Trophoblast cell (in vitro differentiated cells and primary cell): Measurements from ENCODE around the gene MIA2.

Experiments used
- DNase-seq, 2 donors: peaks; one replicate each; pipeline ENCODE4 v3.0.0-alpha.2; 2016
- H2AFZ ChIP-seq: 2 replicates; pipeline ENCODE4 v1.6.1; 2013; ENCODE audit warnings: low read length, moderate library complexity, mild to moderate bottlenecking; ENCODE audit not compliant: insufficient read depth, poor library complexity
- H2AK5ac ChIP-seq: 2 replicates; pipeline ENCODE4 v1.6.1; 2013; ENCODE audit warnings: mild to moderate bottlenecking, low read length
- H2BK120ac ChIP-seq: 2 replicates; pipeline ENCODE4 v1.6.1; 2013; ENCODE audit warnings: low read length, mild to moderate bottlenecking, moderate library complexity; ENCODE audit not compliant: insufficient read depth, poor library complexity
- H2BK12ac ChIP-seq: 2 replicates; pipeline ENCODE4 v1.6.1; 2013; ENCODE audit warnings: mild to moderate bottlenecking, low read length, moderate library complexity
- H2BK5ac ChIP-seq: 2 replicates; pipeline ENCODE4 v1.6.1; 2013; ENCODE audit warnings: low read length, low read depth, moderate library complexity, mild to moderate bottlenecking; ENCODE audit not compliant: poor library complexity
- H3K14ac ChIP-seq: 2 replicates; pipeline ENCODE4 v1.6.1; 2013; ENCODE audit warnings: mild to moderate bottlenecking, low read length
- H3K18ac ChIP-seq: 2 replicates; pipeline ENCODE4 v1.6.1; 2013; ENCODE audit warnings: mild to moderate bottlenecking, low read length
- H3K23ac ChIP-seq: 2 replicates; pipeline ENCODE4 v1.6.1; 2013; ENCODE audit warnings: low read length
- H3K27ac ChIP-seq: 2 replicates; pipeline ENCODE4 v1.5.1; 2013; ENCODE audit warnings: low read depth, mild to moderate bottlenecking, inconsistent platforms, low read length, moderate library complexity
- H3K27me3 ChIP-seq: 2 replicates; pipeline ENCODE4 v1.6.1; 2013; ENCODE audit warnings: inconsistent platforms, mild to moderate bottlenecking, low read length, moderate library complexity; ENCODE audit not compliant: insufficient read depth
- H3K36me3 ChIP-seq, 2 experiments: 1 replicate in 1 of 2; 2 replicates in 1 of 2; pipeline ENCODE4 v1.6.1; 2013; ENCODE audit warnings: low read length in 2 of 2, mild to moderate bottlenecking in 2 of 2, moderate library complexity in 1 of 2; ENCODE audit not compliant: insufficient read depth in 2 of 2, control insufficient read depth in 1 of 2
- H3K4ac ChIP-seq: 2 replicates; pipeline ENCODE4 v1.6.1; 2013; ENCODE audit warnings: low read depth, mild to moderate bottlenecking, low read length, moderate library complexity
- H3K4me1 ChIP-seq, 2 experiments: 1 replicate in 1 of 2; 2 replicates in 1 of 2; pipeline ENCODE4 v1.6.1; 2013; ENCODE audit warnings: low read length in 2 of 2, mild to moderate bottlenecking in 2 of 2, moderate library complexity in 1 of 2; ENCODE audit not compliant: insufficient read depth in 2 of 2, control insufficient read depth in 1 of 2
- H3K4me2 ChIP-seq: 2 replicates; pipeline ENCODE4 v1.6.1; 2013; ENCODE audit warnings: inconsistent platforms, mild to moderate bottlenecking, low read length, moderate library complexity
- H3K4me3 ChIP-seq: 2 replicates; pipeline ENCODE4 v1.5.1; 2013; ENCODE audit warnings: mild to moderate bottlenecking, low read depth, low read length, inconsistent platforms
- H3K79me1 ChIP-seq: one replicate; pipeline ENCODE4 v1.6.1; 2013; ENCODE audit warnings: low read length
- H3K79me2 ChIP-seq: 2 replicates; pipeline ENCODE4 v1.6.1; 2013; ENCODE audit warnings: low read length, mild to moderate bottlenecking; ENCODE audit not compliant: control insufficient read depth, insufficient read depth, poor library complexity
- H3K9ac ChIP-seq: 2 replicates; pipeline ENCODE4 v1.6.1; 2013; ENCODE audit warnings: mild to moderate bottlenecking, low read length
- H3K9me3 ChIP-seq: 2 replicates; pipeline ENCODE4 v1.6.1; 2013; ENCODE audit warnings: low read depth, mild to moderate bottlenecking, control low read depth, inconsistent platforms, low read length; ENCODE audit not compliant: insufficient read depth
- H4K12ac ChIP-seq: 2 replicates; pipeline ENCODE4 v1.6.1; 2013; ENCODE audit warnings: low read depth, mild to moderate bottlenecking, low read length, moderate library complexity
- H4K8ac ChIP-seq: 2 replicates; pipeline ENCODE4 v1.6.1; 2013; ENCODE audit warnings: low read depth, mild to moderate bottlenecking, low read length, moderate library complexity
- H4K91ac ChIP-seq: one replicate; pipeline ENCODE4 v1.6.1; 2013; ENCODE audit warnings: low read depth, mild to moderate bottlenecking, low read length, moderate library complexity
- WGBS: extraction: QIAGEN DNeasy Blood & Tissue Kit; methylation state at CpG from one replicate; pipeline ENCODE4 v1.1.7; 2013; ENCODE audit warnings: missing lambda C conversion rate; ENCODE audit not compliant: insufficient read length, insufficient coverage; ENCODE audit errors: extremely low coverage; 5-methylcytosine and 5-hydroxymethylcytosine counted together

Gene MIA2

GRCh38 chr14:39264057-39264456 is 30.3 kb downstream of the MIA2 start:
- Histone ChIP-seq H3K4ac (no peak overlapping the region), H4K91ac (no peak overlapping the region), H3K4me3 (no peak overlapping the region), H2BK12ac (no peak overlapping the region), H3K27ac (no peak overlapping the region), H3K79me1 (peaks cover 16% of the 10 kb centered on the region), H3K9me3 (no peaks in the 10 kb centered on the region), H3K27me3 (no peaks in the 10 kb centered on the region), H2AK5ac (no peak overlapping the region), H2BK5ac (no peak overlapping the region), H3K23ac (no peak overlapping the region), H4K8ac (no peak overlapping the region), H3K4me2 (no peak overlapping the region), H3K79me2 (peaks cover 12% of the 10 kb centered on the region), H3K9ac (no peak overlapping the region), H3K18ac (no peak overlapping the region), H3K4me1 (peaks cover 0 to 3% of the 10 kb centered on the region in 2 experiments), H2BK120ac (no peak overlapping the region), H2AFZ (no peak overlapping the region), H3K36me3 (no peaks in the 10 kb centered on the region), H4K12ac (no peak overlapping the region), H3K14ac (no peak overlapping the region)
- no CpG with 5 or more reads among the region's 7 CpGs for WGBS
- no peak for DNase-seq

- Histone ChIP-seq H3K18ac (no peak overlapping the region), H4K12ac (no peak overlapping the region), H3K9me3 (no peaks in the 10 kb centered on the region), H4K91ac (no peak overlapping the region), H3K36me3 (no peaks in the 10 kb centered on the region), H3K4me3 (no peak overlapping the region), H3K23ac (no peak overlapping the region), H3K9ac (no peak overlapping the region), H3K4me2 (no peak overlapping the region), H3K4ac (no peak overlapping the region), H2AK5ac (no peak overlapping the region), H3K27me3 (no peaks in the 10 kb centered on the region), H3K14ac (no peak overlapping the region), H2BK5ac (no peak overlapping the region), H3K4me1 (peaks cover 0 to 3% of the 10 kb centered on the region in 2 experiments), H2BK12ac (no peak overlapping the region), H3K27ac (no peak overlapping the region), H2BK120ac (no peak overlapping the region), H3K79me1 (peaks cover 16% of the 10 kb centered on the region), H2AFZ (no peak overlapping the region), H4K8ac (no peak overlapping the region), H3K79me2 (peaks cover 12% of the 10 kb centered on the region)
- WGBS, result no CpG with 5 or more reads among the region's 1 CpG
- no peak for DNase-seq
These were observed 30.8 kb downstream of the MIA2 start for GRCh38 chr14:39264558-39264957.

- no peak overlapping the region for H2BK120ac ChIP-seq
- no peak overlapping the region for H2BK12ac ChIP-seq
- H3K27ac ChIP-seq, result no peak overlapping the region
- H3K4me1 ChIP-seq, result peaks cover 0 to 3% of the 10 kb centered on the region in 2 experiments
- H3K27me3 ChIP-seq, result no peaks in the 10 kb centered on the region
- no peak overlapping the region for H3K9ac ChIP-seq
- no peaks in the 10 kb centered on the region for H3K36me3 ChIP-seq
- no peak overlapping the region for H4K8ac ChIP-seq
- H3K9me3 ChIP-seq, result no peaks in the 10 kb centered on the region
- no CpG with 5 or more reads among the region's 2 CpGs for WGBS
- H4K91ac ChIP-seq, result no peak overlapping the region
- no peak overlapping the region for H2BK5ac ChIP-seq
- H3K23ac ChIP-seq, result no peak overlapping the region
- no peak overlapping the region for H3K4me2 ChIP-seq
- H3K4me3 ChIP-seq, result no peak overlapping the region
- H2AFZ ChIP-seq, result no peak overlapping the region
- H3K79me2 ChIP-seq, result peaks cover 12% of the 10 kb centered on the region
- H3K14ac ChIP-seq, result no peak overlapping the region
- no peak overlapping the region for H2AK5ac ChIP-seq
- H3K18ac ChIP-seq, result no peak overlapping the region
- peaks cover 16% of the 10 kb centered on the region for H3K79me1 ChIP-seq
- no peak overlapping the region for H4K12ac ChIP-seq
- H3K4ac ChIP-seq, result no peak overlapping the region
- DNase-seq, result no peak
These were observed 31.3 kb downstream of the MIA2 start for GRCh38 chr14:39265033-39265432.

- Histone ChIP-seq H3K4ac (peak overlapping the region; percentile 65), H3K23ac (no peak overlapping the region), H2BK5ac (peak overlapping the region; percentile 87), H2AK5ac (no peak overlapping the region), H3K9ac (peak overlapping the region; percentile 77), H3K27ac (peak overlapping the region; percentile 95), H4K91ac (peak overlapping the region; percentile 90), H2BK12ac (peak overlapping the region; percentile 32), H4K8ac (peak overlapping the region; percentile 87), H3K79me2 (peaks cover 14% of the 10 kb centered on the region), H3K4me1 (peaks cover 0 to 5% of the 10 kb centered on the region in 2 experiments), H3K4me2 (peak overlapping the region; percentile 66), H3K14ac (peak overlapping the region; percentile 52), H2AFZ (peak overlapping the region; percentile 84), H2BK120ac (peak overlapping the region; percentile 61), H3K4me3 (peak overlapping the region; percentile 90), H3K36me3 (peaks cover 0 to 3% of the 10 kb centered on the region in 2 experiments), H3K18ac (peak overlapping the region; percentile 86), H3K27me3 (no peaks in the 10 kb centered on the region), H3K79me1 (peaks cover 16% of the 10 kb centered on the region), H3K9me3 (no peaks in the 10 kb centered on the region), H4K12ac (peak overlapping the region; percentile 90)
- no peak for DNase-seq
- no CpG with 5 or more reads among the region's 14 CpGs for WGBS
These were observed 32.2 kb downstream of the MIA2 start for GRCh38 chr14:39265806-39266524.
